Posterior vena cava (tissue), 2 donors: Measurements from ENCODE around the gene MEF2A. TPM values are rescaled to one million over a fixed set of nuclear protein-coding genes. Genes with fewer than 3 reads are reported as not detected.

Source experiments
- DNase-seq: peaks from one replicate; pipeline ENCODE4 v3.0.0-alpha.2; 2020; ENCODE audit warnings: low spot score
- intact Hi-C, 2 donors: fragments of 100-400 bp; cut with DNase I; formaldehyde crosslinking; loops; one replicate each; pipeline versions ENCODE4 v1.14.1 to v1.14.2; 2022 to 2023
- total RNA-seq, 2 donors: library from RNA; stranded (reverse); fragmentation: NEBNext Ultra II Directional; extraction: Animal tissue kit (Norgen Biotek cat#: 25700); gene quantifications; one replicate each; pipeline ENCODE4 v1.2.1, GENCODE V29; 2021
- donor health status: DM: yes; HTN: yes; CAD: no.
- donor health status: DM: yes; HTN: yes; CAD: no.

The MEF2A gene
- total RNA-seq, 2 donors from 2014 or later = 90.6 to 121 TPM

GRCh38 chr15:99677540-99678134 lies 111.9 kb downstream of the MEF2A start:
- intact Hi-C loops = no loop called here
- no peak for DNase-seq

- intact Hi-C loops = no loop called here
- no peak for DNase-seq
These were observed 114.5 kb downstream of the MEF2A start for GRCh38 chr15:99680276-99680675.

GRCh38 chr15:99681990-99682389 lies 116.2 kb downstream of the MEF2A start:
- DNase-seq = no peak
- intact Hi-C loops = no loop called here

- intact Hi-C loops = no loop called here
- no peak for DNase-seq
These were observed 116.7 kb downstream of the MEF2A start for GRCh38 chr15:99682455-99682854.

GRCh38 chr15:99683000-99683670 lies 117.4 kb downstream of the MEF2A start:
- no peak for DNase-seq
- intact Hi-C loops = no loop called here

GRCh38 chr15:99686290-99686689 lies 120.5 kb downstream of the MEF2A start:
- intact Hi-C loops = loop anchor here in 1 of 2 donors (2.0 kb wide), 1 partner anchor 65 kb away; no protein-coding TSS in a partner anchor
- DNase-seq = no peak

GRCh38 chr15:99692825-99693224 lies 127.0 kb downstream of the MEF2A start:
- intact Hi-C loops = no loop called here
- DNase-seq = no peak

- DNase-seq = no peak
- intact Hi-C loops = no loop called here
These were observed 130.3 kb downstream of the MEF2A start for GRCh38 chr15:99696096-99696495.

GRCh38 chr15:99702895-99703602 lies 137.3 kb downstream of the MEF2A start:
- intact Hi-C loops = no loop called here
- no peak for DNase-seq

- DNase-seq = no peak
- intact Hi-C loops = no loop called here
These were observed 138.0 kb downstream of the MEF2A start for GRCh38 chr15:99703603-99704443.

- no peak for DNase-seq
- intact Hi-C loops = no loop called here
These were observed 138.7 kb downstream of the MEF2A start for GRCh38 chr15:99704444-99704838.

GRCh38 chr15:99706557-99707303 lies 140.9 kb downstream of the MEF2A start:
- intact Hi-C loops = loop anchor here in 1 of 2 donors (5.0 kb wide), 1 partner anchor 419 kb away; no protein-coding TSS in a partner anchor
- no peak for DNase-seq

- intact Hi-C loops = loop anchor here in 1 of 2 donors (5.0 kb wide), 1 partner anchor 420 kb away; no protein-coding TSS in a partner anchor
- no peak for DNase-seq
These were observed 141.9 kb downstream of the MEF2A start for GRCh38 chr15:99707473-99708270.

- DNase-seq = peak; percentile 93
- intact Hi-C loops = loop anchor here in 1 of 2 donors (5.0 kb wide), 1 partner anchor 421 kb away; no protein-coding TSS in a partner anchor
These were observed 142.8 kb downstream of the MEF2A start for GRCh38 chr15:99708563-99708962.

GRCh38 chr15:99709243-99709986 lies 143.6 kb downstream of the MEF2A start:
- intact Hi-C loops = loop anchor here in 1 of 2 donors (5.0 kb wide), 1 partner anchor 422 kb away; no protein-coding TSS in a partner anchor
- DNase-seq = no peak

- intact Hi-C loops = no loop called here
- no peak for DNase-seq
These were observed 145.8 kb downstream of the MEF2A start for GRCh38 chr15:99711625-99712024.

GRCh38 chr15:99712415-99712814 lies 146.6 kb downstream of the MEF2A start:
- DNase-seq = no peak
- intact Hi-C loops = no loop called here
